NCI-H510A (cell line): ENCODE results near the gene GOLGA6B.
"Not testable (repeated sequence)": the region's sequence is repeated elsewhere in the genome, so short reads cannot be mapped to it uniquely, and the experiment has no call there.

ENCODE experiments used
- DNase-seq: peaks from one replicate; lab custom pipeline; 2025; lab: John Stamatoyannopoulos, UW

Gene GOLGA6B

DNA sequence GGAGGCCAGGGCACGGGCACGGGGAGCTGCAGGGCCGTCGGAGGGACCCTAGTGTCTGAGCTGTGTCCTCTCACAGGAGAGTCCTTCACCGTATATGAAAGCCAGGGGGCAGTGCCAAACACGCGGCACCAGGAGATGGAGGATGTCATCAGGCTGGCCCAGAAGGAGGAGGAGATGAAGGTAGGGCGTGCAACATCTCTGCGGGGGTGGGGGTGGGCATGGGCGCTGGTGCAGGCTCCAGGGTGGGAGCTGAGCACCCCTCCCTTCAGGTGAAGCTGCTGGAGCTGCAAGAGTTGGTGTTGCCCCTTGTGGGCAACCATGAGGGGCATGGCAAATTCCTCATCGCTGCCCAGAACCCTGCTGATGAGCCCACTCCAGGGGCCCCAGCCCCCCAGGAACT lies 11.2 kb downstream of the GOLGA6B start:
- DNase-seq = not testable (repeated sequence)

DNA sequence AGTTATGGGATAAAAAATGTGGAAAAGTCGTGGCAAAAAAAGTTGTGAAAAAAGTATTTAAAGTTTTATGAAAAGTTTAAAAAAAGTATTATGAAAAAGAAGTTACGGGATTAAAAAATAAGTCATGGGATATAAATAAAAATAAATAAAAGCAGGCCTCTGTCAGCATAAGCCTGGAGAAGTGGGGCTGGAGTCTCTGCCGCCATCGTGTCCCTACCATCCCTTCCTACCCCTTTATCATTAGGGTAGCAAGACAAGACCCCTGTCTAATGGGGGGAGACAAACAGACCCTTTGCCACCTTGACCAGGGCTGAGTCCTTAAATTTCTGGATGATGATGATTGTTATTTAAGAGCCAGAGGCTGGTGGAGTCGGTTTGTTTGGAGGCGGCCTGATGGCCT lies 15.3 kb downstream of the GOLGA6B start:
- DNase-seq = not testable (repeated sequence)

DNA sequence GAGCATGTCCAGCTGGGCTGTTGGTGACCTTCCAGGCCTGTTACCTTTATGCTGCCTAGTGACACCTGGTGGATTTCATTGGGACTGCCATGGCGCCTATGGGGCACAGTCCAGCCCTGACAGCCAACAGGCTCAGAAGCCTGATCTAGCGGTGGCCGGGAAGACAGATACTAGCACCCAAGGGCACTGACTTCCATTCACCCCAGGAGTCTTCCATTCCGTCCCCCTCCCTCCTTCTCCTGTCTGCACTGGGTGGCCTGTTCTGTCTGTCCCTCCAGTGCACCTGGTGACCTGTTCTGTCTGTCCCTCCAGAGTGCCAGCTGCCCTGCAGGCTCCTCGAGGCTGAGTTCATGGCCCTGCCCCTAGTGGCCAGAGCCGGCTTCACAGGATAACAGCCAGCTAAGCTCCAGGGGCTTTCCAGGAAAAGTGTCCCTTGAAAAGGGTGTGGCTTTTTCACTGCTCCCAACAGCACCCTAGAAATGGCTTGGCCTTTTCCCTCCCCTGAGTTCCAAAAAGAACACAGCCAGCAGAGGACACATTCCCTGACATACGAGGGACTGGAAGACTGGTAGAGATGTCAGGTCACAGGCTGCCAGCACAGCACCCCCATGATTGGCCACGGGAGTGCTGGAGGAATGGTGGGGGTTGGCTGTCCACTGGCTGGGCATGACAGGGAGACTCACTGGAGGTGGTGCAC lies 16.3 kb downstream of the GOLGA6B start:
- DNase-seq = not testable (repeated sequence)

DNA sequence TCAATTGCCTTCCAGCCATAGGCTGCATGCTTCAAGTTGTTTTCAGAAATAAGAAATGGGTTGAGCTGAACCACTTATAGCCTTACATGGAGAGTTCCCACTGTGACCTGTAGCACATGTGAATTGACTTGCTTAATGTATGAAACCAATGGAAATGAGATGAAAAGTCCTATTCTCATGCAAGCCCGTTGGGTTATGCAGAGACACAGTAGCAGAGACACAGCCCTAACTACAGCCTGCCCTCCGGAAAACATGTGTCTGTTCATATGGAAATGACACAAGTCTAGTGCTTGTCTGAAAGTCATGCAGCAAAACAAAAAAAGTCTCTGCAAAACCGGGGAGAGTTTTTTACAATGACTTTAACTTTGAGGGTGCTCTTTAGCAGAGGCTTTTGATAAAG lies 17.0 kb downstream of the GOLGA6B start:
- DNase-seq = no peak

DNA sequence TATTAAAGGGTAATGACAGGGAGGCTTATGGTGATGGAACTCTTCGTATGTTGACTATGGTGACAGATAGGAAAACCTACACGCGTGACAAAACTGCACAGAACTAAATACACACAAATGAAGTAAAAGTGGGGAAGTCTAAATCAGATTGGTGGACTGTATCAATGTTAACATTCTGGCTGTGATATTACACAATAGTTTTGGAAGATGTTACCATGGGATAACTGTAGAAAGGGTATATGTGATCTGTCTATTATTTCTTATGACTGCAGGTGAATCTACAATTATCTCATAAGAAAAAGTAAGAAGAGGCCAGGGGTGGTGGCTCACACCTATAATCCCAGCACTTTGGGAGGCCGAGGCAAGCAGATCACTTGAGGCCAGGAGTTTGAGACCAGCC lies 22.3 kb downstream of the GOLGA6B start:
- no peak for DNase-seq

DNA sequence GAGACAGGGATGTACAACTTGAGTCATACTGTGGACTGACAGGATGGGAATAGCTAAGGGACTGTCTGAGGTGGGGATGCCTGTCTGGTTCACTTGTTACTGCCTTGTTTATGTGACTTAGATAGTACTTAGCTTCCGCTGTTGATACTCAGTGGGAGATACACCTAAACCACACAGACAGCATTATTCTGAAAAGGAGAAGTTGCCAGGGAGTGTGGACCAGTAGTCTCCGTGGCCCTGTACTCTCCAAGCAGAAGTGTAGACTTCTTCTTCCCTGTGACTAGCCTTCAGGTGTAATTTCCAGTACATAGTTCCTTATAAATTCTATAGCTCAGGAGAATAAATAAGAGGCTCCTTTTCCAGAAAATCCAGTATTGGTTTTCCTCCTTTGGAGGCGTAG lies 26.4 kb downstream of the GOLGA6B start:
- DNase-seq = no peak

DNA sequence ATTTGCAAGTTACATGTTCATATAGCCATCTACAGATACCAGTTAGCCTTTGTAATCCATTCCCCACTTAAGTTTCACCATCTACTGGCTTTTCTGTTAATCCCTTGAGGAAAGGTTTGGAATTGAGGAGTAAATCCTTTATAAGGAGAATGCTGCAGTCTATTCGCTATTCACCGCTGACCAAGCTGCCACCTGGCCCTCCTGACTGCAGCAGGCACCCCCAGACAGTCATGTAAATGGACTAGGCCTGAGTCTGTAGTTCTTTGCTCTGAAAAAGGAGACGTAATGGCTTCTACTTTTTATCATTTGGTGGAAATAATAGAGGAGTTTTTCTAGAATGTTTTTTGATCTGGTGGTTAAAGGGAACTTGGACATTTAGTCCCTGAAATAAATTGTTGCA lies 28.3 kb downstream of the GOLGA6B start:
- DNase-seq = no peak

DNA sequence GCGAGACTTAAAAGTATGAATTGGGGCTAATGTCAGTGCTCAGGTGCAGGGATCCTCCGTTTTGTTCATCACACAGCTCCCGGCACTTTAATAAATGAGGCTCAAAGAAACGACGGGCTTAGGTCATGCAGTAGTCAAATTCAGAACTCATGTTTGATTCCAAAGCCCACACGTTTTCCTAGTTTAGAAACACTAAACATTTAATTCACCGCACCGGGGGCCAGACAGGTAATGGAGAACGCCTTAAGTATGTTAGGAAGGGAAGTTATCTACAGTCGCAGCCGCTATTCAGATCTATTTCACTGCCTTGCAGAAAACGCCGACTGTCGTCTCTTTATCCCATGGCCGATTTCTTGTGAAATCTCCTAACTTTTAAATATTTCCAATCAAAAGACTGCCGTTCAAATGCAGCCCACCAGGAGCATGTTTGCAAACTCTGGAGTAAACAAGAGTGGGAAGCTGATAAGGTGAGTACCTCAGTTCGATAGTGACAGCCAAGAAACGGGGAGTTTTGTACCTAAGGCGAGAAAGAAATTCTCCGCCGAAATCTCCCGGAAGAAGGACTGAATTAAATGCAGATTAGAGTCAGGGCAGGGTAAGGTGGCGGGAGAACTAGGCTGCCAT lies 30.9 kb downstream of the GOLGA6B start:
- no peak for DNase-seq

DNA sequence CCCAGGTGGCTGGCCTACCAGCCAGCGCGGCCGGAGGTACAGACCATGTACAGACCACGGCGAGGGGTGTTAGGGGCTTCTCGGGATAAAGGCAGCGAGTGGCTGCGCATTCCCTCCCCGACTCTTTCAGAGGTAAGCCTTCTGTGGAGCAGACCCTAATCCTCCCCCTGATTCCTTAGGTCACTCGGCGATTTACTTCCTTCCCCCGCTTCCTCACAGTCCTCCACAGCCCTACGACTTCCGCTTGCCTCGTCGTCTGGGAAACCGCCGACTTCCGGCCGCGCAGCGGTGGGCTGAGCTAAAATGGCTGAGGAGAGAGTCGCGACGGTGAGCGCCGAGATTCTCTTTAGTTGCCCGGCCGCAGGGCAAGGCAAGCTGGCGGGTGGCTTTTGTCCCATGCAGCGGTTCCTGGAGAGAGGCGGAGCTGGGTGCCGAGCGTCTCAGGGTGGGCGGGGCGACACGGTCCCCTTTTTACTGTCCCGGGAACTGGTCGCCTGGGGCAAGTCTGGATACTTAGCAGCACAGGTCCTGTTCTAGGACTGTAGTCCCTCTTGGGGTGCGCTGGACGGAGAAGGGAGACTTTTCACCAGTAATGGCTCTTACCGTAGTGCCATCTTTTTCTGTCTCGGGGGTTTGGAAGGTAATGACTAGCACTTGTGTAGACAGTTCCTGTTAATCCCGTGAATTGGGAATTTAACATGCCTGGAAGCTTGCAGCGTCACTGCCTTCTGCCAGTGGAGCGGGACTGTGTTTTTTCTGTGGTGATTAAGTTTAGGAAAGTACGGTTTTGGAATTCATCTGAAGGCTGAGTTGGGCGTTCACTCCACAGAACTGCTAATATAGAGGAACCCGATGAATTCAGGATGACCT lies 31.7 kb downstream of the GOLGA6B start, which contains the start of the genes BBS4 and HIGD2B:
Gene BBS4 (plus strand): TSS at position 283 of the 870 bp plus-strand sequence. CDS start 21 bp downstream, at position 304.
Gene HIGD2B (minus strand): TSS at position 258 of the 870 bp plus-strand sequence. CDS start 9,808 bp downstream, outside the sequence.
- no peak for DNase-seq

DNA sequence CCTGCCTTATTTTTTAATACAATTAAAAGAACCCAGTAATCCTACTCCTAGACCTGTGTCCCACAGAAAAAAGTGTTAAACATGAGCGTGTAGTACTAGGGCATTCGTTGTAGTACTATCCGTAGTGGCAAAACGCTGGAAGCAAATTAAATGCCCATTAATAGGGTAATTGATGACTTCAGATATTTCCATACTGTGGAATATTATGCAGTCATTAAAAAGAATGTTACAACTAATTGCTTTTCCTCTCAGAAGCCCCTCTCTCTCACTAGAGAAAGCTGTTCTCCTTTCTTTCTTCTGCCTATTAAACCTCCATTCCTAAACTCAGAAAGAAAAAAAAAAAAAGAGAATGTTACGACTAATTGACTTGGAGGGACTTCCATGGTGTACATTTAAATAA lies 34.2 kb downstream of the GOLGA6B start:
- no peak for DNase-seq

DNA sequence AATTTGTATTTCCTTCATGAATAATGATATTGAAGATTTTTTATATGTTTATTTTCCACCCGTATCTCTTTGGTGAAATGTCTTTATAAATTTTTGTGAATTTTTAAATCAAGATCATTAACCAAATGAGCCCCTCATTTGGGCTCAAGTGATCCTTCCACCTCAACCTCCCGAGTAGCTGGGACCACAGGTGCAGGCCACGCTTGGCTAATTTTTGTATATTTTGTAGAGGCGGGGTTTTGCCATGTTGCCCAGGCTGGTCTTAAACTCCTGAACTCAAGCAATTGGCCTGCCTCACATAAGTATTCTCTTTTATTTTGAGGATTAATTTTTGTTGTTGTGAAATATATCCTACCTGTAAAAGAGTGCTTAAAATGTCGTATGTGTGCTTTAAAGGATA lies 36.4 kb downstream of the GOLGA6B start:
- DNase-seq = no peak

DNA sequence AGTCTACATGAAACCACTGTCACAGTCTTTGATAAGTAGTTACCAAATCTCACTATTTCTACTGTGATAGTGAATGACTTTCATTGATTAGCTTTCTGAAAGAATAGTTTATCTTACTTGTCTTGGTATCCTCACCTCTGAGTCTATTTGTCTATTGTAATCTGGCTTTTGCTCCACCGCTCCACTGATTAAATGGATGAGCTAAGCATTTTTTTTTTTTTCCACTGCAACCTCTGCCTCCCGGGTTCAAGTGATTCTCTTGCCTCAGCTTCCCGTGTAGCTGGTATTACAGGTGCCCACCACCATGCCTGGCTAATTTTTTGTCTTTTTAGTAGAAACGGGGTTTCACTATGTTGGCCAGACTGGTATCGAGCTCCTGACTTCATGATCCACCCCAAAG lies 44.4 kb downstream of the GOLGA6B start:
- DNase-seq = no peak

DNA sequence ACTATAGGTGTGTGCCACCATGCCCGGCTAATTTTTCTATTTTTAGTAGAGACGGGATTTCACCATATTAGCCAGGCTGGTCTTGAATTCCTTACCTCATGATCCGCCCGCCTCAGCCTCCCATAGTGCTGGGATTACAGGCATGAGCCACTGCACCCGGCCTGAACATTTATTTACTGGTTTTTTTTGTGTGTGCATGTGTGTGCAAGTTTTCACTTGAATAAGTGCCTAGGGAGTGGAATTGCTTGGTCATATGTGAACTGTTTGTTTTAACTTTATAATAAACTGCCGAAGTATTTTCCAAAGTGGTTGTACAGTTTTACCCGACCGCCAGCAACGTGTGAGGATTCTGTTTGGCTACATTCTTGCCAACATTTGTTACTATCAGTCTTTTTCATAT lies 45.6 kb downstream of the GOLGA6B start:
- DNase-seq = no peak

DNA sequence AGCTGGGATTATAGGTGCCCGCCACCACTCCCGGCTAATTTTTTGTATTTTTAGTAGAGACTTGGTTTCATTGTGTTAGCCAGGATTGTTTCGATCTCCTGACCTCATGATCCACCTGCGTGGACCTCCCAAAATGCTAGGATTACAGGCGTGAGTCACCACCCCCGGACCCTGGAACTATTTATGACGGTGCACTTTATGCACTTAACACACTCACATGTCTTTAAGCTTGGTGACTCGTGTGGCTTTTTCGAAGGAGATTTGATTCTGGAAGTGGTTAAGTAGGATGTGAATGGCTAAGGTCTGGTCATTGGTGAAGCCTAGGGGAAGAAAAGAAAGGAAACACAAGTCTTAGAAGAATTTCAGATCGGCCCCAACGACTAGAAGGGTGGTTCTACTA lies 51.8 kb downstream of the GOLGA6B start:
- no peak for DNase-seq

DNA sequence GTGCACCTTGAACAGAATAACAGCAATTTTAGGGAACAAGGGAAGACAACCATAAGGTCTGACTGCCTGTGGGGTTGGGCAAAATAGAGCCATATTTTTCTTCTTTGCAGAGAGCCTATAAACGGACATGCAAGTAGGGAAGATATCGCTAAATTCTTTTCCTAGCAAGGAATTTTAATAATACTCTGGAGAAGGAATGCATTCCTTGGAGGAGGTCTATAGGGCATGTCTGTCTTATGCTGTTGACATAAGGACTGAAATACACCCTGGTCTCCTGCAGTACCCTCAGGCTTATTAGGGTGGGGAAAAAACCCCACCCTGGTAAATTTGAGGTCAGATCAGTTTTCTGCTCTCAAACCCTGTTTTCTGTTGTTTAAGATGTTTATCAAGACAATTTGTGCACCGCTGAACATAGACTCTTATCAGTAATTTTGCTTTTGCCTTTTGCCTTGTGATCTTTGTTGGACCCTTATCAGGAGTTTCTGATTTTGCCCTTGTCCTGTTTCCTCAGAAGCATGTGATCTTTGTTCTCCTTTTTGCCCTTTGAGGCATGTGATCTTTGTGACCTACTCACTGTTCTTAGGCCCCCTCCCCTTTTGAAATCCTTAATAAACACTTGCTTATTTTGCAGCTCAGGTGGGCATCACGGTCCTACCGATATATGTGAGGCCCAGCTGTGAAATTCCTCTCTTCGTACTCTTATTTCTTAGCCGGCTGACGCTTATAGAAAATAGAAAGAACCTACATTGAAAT lies 54.2 kb downstream of the GOLGA6B start:
- not testable (repeated sequence) for DNase-seq
